ENCODE data around the gene SRC. TPM values are rescaled to one million over a fixed set of nuclear protein-coding genes. Genes with fewer than 3 reads are reported as not detected.

Gene SRC
- total and polyA plus RNA-seq, 2 donors (not counting 3 experiments of a cell fraction or from before 2014, with no cell fraction given): 22.6 to 29.4 TPM

DNA sequence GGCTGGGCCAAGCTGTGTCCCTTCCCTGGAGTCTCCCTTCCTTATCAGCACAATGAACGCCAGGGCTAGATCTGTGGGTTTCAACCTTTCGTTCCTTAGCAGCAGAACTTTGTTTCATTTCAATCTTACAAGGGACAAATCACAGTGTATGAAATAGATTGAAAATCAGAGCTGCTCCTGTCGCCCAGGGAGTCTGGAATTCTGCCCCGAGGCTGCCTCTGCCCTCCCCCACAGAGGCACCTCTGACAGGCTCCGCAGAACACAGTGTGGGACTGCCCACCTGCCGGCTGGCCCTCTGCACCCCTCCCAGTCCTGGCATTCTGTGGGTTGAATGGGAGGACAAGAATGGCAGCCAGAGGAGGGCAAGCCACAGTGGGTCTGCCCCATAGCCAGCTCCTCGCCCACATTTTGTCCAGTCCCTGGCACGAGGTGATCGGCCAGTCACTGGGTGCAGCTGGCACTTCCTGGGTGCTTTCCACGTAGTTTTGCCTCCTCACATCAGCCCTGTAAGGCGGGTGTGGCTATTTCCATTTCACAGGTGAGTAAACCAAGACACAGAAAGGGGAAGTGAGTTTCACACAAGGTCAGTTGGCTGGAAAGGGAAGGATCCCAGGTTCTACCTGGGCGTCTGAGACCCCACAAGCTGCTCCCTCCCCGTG lies 30.4 kb upstream of the SRC start:
- dilution Hi-C loops (cut with MboI; ENCODE audit: extremely low pct_ligation_motif_present, low sequenced_read_pairs): no loop called here
- H3K9me3 ChIP-seq (replicated peaks; ENCODE audit: control insufficient read depth, insufficient read depth, low read length): no peaks in the 10 kb centered on the region
- H3K4me2 ChIP-seq (ENCODE audit: insufficient read depth, low read length): no peak overlapping the region
- no peaks in the 10 kb centered on the region for H4K20me1 ChIP-seq (replicated peaks; ENCODE audit: control insufficient read depth, extremely low read depth, insufficient read depth, low read length)
- H3K79me2 ChIP-seq (ENCODE audit: control insufficient read depth, insufficient read depth, low read length): peaks cover 2% of the 10 kb centered on the region
- H3K4me3 ChIP-seq (replicated peaks in 1 of 3; ENCODE audit: insufficient read depth in 1 of 3, low read depth in 1 of 3, low read length in 3 of 3): no peak overlapping the region
- FAIRE-seq (no peak), DNase-seq (ENCODE audit: low read depth, low spot score) (no peak)
- no peak overlapping the region for H3K9ac ChIP-seq (replicated peaks; ENCODE audit: extremely low read depth, insufficient read depth, low read length)
- BruUV-seq (replicated peaks): no TSS peak
- CTCF ChIA-PET: no interaction called here
- TF ChIP-seq POLR2A (IDR thresholded peaks at IDR 0.05; ENCODE audit: low read depth, low read length): no peak
- TF ChIP-seq POLR2AphosphoS5 (IDR thresholded peaks at IDR 0.05; ENCODE audit: insufficient read depth, low read depth, low read length): no peak
- TF ChIP-seq JUN (IDR thresholded peaks at IDR 0.05; ENCODE audit: borderline replicate concordance, insufficient read depth, insufficient read length, low read depth): no peak
- TF ChIP-seq GATA2 (IDR thresholded peaks at IDR 0.05; ENCODE audit: insufficient read depth, insufficient read length, low read depth, low read length): no peak
- TF ChIP-seq MYC (IDR thresholded peaks at IDR 0.05; ENCODE audit: low read depth, low read length): no peak
- TF ChIP-seq, protein P1, sequence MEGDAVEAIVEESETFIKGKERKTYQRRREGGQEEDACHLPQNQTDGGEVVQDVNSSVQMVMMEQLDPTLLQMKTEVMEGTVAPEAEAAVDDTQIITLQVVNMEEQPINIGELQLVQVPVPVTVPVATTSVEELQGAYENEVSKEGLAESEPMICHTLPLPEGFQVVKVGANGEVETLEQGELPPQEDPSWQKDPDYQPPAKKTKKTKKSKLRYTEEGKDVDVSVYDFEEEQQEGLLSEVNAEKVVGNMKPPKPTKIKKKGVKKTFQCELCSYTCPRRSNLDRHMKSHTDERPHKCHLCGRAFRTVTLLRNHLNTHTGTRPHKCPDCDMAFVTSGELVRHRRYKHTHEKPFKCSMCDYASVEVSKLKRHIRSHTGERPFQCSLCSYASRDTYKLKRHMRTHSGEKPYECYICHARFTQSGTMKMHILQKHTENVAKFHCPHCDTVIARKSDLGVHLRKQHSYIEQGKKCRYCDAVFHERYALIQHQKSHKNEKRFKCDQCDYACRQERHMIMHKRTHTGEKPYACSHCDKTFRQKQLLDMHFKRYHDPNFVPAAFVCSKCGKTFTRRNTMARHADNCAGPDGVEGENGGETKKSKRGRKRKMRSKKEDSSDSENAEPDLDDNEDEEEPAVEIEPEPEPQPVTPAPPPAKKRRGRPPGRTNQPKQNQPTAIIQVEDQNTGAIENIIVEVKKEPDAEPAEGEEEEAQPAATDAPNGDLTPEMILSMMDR (IDR thresholded peaks at IDR 0.05; ENCODE audit: extremely low read depth in 1 of 2, insufficient read depth in 1 of 2, low read depth in 1 of 2, low read length in 2 of 2): no peak
- TF ChIP-seq, protein P2, sequence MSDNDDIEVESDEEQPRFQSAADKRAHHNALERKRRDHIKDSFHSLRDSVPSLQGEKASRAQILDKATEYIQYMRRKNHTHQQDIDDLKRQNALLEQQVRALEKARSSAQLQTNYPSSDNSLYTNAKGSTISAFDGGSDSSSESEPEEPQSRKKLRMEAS (IDR thresholded peaks at IDR 0.05; ENCODE audit: insufficient read depth, insufficient read length): no peak
- no peak for TF ChIP-seq FOS (IDR thresholded peaks at IDR 0.05; ENCODE audit: borderline replicate concordance, insufficient read depth, low read length)
- no peak for TF ChIP-seq EZH2 (IDR thresholded peaks at IDR 0.05; ENCODE audit: borderline replicate concordance, low read depth, low read length, severe bottlenecking)
- H3K9me1 ChIP-seq (replicated peaks; ENCODE audit: control insufficient read depth, extremely low read depth, insufficient read depth, low read length): no peaks in the 10 kb centered on the region
- H3K27me3 ChIP-seq (ENCODE audit: control insufficient read depth in 2 of 2, insufficient read depth in 2 of 2, low read length in 2 of 2): no peaks in the 10 kb centered on the region
- no peak overlapping the region for H3K27ac ChIP-seq (ENCODE audit: insufficient read depth, low read depth, low read length)
- intact Hi-C loops (cut with micrococcal nuclease): no loop called here
- no peaks in the 10 kb centered on the region for H3K4me1 ChIP-seq (ENCODE audit: control insufficient read depth, extremely low read depth, insufficient read depth, low read length)
- POLR2A ChIA-PET: no interaction called here
- no peak overlapping the region for H2AFZ ChIP-seq (ENCODE audit: low read depth, low read length)
- H3K36me3 ChIP-seq (ENCODE audit: control insufficient read depth in 2 of 2, extremely low read depth in 1 of 2, insufficient read depth in 2 of 2, low read length in 2 of 2): peaks cover 0 to 5% of the 10 kb centered on the region in 2 experiments

All from endothelial cell of umbilical vein (primary cell).